Activated gamma-delta T cell (primary cell): ENCODE results near the gene TFF1.

Experiments
- DNase-seq: peaks from one replicate; lab custom pipeline; 2025; lab: John Stamatoyannopoulos, UW

The TFF1 gene

GRCh38 chr21:42317826-42318746, 48.2 kb downstream of the TFF1 start:
- no peak for DNase-seq

- DNase-seq: no peak
Observed at GRCh38 chr21:42317341-42317741, 49.0 kb downstream of the TFF1 start.

- DNase-seq: no peak
Observed at GRCh38 chr21:42316891-42317290, 49.4 kb downstream of the TFF1 start.

- DNase-seq: no peak
Observed at GRCh38 chr21:42315296-42315891, 50.9 kb downstream of the TFF1 start, which contains the start of gene TFF3. Gene TFF3, minus strand, starts transcription at chr21:42315409. Its CDS starts 35 bp downstream, at chr21:42315374.

- DNase-seq: no peak
Observed at GRCh38 chr21:42314616-42315295, 51.6 kb downstream of the TFF1 start.

- no peak for DNase-seq
Observed at GRCh38 chr21:42313501-42313969, 52.8 kb downstream of the TFF1 start.

- no peak for DNase-seq
Observed at GRCh38 chr21:42312626-42313104, 53.7 kb downstream of the TFF1 start.
